ENCODE results near the gene RNF32.

Gene RNF32

GRCh38 chr7:156667110-156667426, 26.5 kb downstream of the RNF32 start:
- Histone ChIP-seq H3K36me3 (replicated peaks; ENCODE audit: low read depth, low read length) (peaks cover 3% of the 10 kb centered on the region), H4K20me1 (ENCODE audit: insufficient read depth, low read length) (no peaks in the 10 kb centered on the region), H3K9me3 (ENCODE audit: insufficient read depth, low read length) (no peaks in the 10 kb centered on the region), H3K27ac (ENCODE audit: low read length) (no peak overlapping the region), H3K79me2 (ENCODE audit: low read length) (no peaks in the 10 kb centered on the region), H3K4me2 (ENCODE audit: low read length) (no peak overlapping the region), H3K9ac (ENCODE audit: low read length) (no peak overlapping the region), H3K4me1 (ENCODE audit: low read length) (no peaks in the 10 kb centered on the region), H3K4me3 (ENCODE audit: low read length) (no peak overlapping the region), H3K27me3 (ENCODE audit: low read depth, low read length) (no peaks in the 10 kb centered on the region), H2AFZ (ENCODE audit: low read depth, low read length) (no peak overlapping the region)
- no peak for TF ChIP-seq EZH2phosphoT487 (IDR thresholded peaks at IDR 0.05; ENCODE audit: low read depth)
- TF ChIP-seq CTCF (IDR thresholded peaks at IDR 0.05; ENCODE audit: low read depth, low read length), result no peak

- Histone ChIP-seq H3K4me3 (ENCODE audit: low read length) (no peak overlapping the region), H3K4me2 (ENCODE audit: low read length) (no peak overlapping the region), H4K20me1 (ENCODE audit: insufficient read depth, low read length) (no peaks in the 10 kb centered on the region), H3K4me1 (ENCODE audit: low read length) (no peaks in the 10 kb centered on the region), H3K36me3 (replicated peaks; ENCODE audit: low read depth, low read length) (peaks cover 3% of the 10 kb centered on the region), H3K9ac (ENCODE audit: low read length) (no peak overlapping the region), H3K27me3 (ENCODE audit: low read depth, low read length) (no peaks in the 10 kb centered on the region), H3K27ac (ENCODE audit: low read length) (no peak overlapping the region), H2AFZ (ENCODE audit: low read depth, low read length) (no peak overlapping the region), H3K9me3 (ENCODE audit: insufficient read depth, low read length) (no peaks in the 10 kb centered on the region), H3K79me2 (ENCODE audit: low read length) (no peaks in the 10 kb centered on the region)
- TF ChIP-seq CTCF (IDR thresholded peaks at IDR 0.05; ENCODE audit: low read depth, low read length) (no peak), EZH2phosphoT487 (IDR thresholded peaks at IDR 0.05; ENCODE audit: low read depth) (no peak)
These were observed 27.7 kb downstream of the RNF32 start for GRCh38 chr7:156668130-156668741.

GRCh38 chr7:156669035-156669828, 28.7 kb downstream of the RNF32 start:
- Histone ChIP-seq H3K36me3 (replicated peaks; ENCODE audit: low read depth, low read length) (peaks cover 3% of the 10 kb centered on the region), H3K27me3 (ENCODE audit: low read depth, low read length) (no peaks in the 10 kb centered on the region), H3K4me2 (ENCODE audit: low read length) (no peak overlapping the region), H3K4me3 (ENCODE audit: low read length) (no peak overlapping the region), H3K79me2 (ENCODE audit: low read length) (no peaks in the 10 kb centered on the region), H3K9me3 (ENCODE audit: insufficient read depth, low read length) (no peaks in the 10 kb centered on the region), H3K27ac (ENCODE audit: low read length) (no peak overlapping the region), H3K4me1 (ENCODE audit: low read length) (peaks cover 7% of the 10 kb centered on the region), H2AFZ (ENCODE audit: low read depth, low read length) (no peak overlapping the region), H3K9ac (ENCODE audit: low read length) (no peak overlapping the region), H4K20me1 (ENCODE audit: insufficient read depth, low read length) (no peaks in the 10 kb centered on the region)
- TF ChIP-seq EZH2phosphoT487 (IDR thresholded peaks at IDR 0.05; ENCODE audit: low read depth), result no peak

- H2AFZ ChIP-seq (ENCODE audit: low read depth, low read length), result no peak overlapping the region
- no peaks in the 10 kb centered on the region for H3K27me3 ChIP-seq (ENCODE audit: low read depth, low read length)
- H3K4me1 ChIP-seq (ENCODE audit: low read length), result peaks cover 7% of the 10 kb centered on the region
- peaks cover 16% of the 10 kb centered on the region for H3K36me3 ChIP-seq (replicated peaks; ENCODE audit: low read depth, low read length)
- H3K79me2 ChIP-seq (ENCODE audit: low read length), result no peaks in the 10 kb centered on the region
- H3K9ac ChIP-seq (ENCODE audit: low read length), result no peak overlapping the region
- no peak for TF ChIP-seq EZH2phosphoT487 (IDR thresholded peaks at IDR 0.05; ENCODE audit: low read depth)
- no peak for TF ChIP-seq CTCF (IDR thresholded peaks at IDR 0.05; ENCODE audit: low read depth, low read length)
- no peak overlapping the region for H3K4me2 ChIP-seq (ENCODE audit: low read length)
- H3K27ac ChIP-seq (ENCODE audit: low read length), result no peak overlapping the region
- no peaks in the 10 kb centered on the region for H4K20me1 ChIP-seq (ENCODE audit: insufficient read depth, low read length)
- no peak overlapping the region for H3K4me3 ChIP-seq (ENCODE audit: low read length)
- no peaks in the 10 kb centered on the region for H3K9me3 ChIP-seq (ENCODE audit: insufficient read depth, low read length)
These were observed 32.9 kb downstream of the RNF32 start for GRCh38 chr7:156673454-156673853.
